ENCODE results near the gene ERVFRD-1. TPM values are rescaled to one million over a fixed set of nuclear protein-coding genes. Genes with fewer than 3 reads are reported as not detected.
"Not testable (repeated sequence)": the region's sequence is repeated elsewhere in the genome, so short reads cannot be mapped to it uniquely, and the experiment has no call there.

ERVFRD-1 gene
- polyA plus RNA-seq, 1 donor (not counting 4 experiments of a cell fraction or from before 2014, with no cell fraction given) = not detected

- FAIRE-seq; H3K9ac ChIP-seq (ENCODE audit: control insufficient read depth, extremely low read depth, insufficient read depth, low read length); H3K36me3 ChIP-seq (ENCODE audit: control insufficient read depth in 2 of 2, extremely low read depth in 1 of 2, insufficient read depth in 2 of 2, low read length in 2 of 2); H3K27ac ChIP-seq (ENCODE audit: control insufficient read depth, insufficient read depth, low read length); H4K20me1 ChIP-seq (ENCODE audit: control insufficient read depth, extremely low read depth, insufficient read depth, low read length); H3K4me3 ChIP-seq (ENCODE audit: control insufficient read depth in 2 of 3, extremely low read depth in 1 of 3, insufficient read depth in 2 of 3, low read depth in 1 of 3, low read length in 3 of 3); H2AFZ ChIP-seq (ENCODE audit: control insufficient read depth, low read length); H3K27me3 ChIP-seq (ENCODE audit: control insufficient read depth, extremely low read depth, insufficient read depth, low read length); dilution Hi-C loops (cut with MboI; ENCODE audit: extremely low pct_ligation_motif_present, low sequenced_read_pairs); DNase-seq (ENCODE audit: low read depth, low spot score); H3K4me1 ChIP-seq (ENCODE audit: control insufficient read depth, extremely low read depth, insufficient read depth, low read length); H3K9me1 ChIP-seq (ENCODE audit: control insufficient read depth, extremely low read depth, insufficient read depth, low read length); H3K79me2 ChIP-seq (ENCODE audit: control insufficient read depth, insufficient read depth, low read length); H3K4me2 ChIP-seq (ENCODE audit: control insufficient read depth, extremely low read depth, insufficient read depth, low read depth, low read length); H3K9me3 ChIP-seq (ENCODE audit: control insufficient read depth, low read depth, low read length): not testable (repeated sequence)
These were observed 24.2 kb downstream of the ERVFRD-1 start for GRCh38 chr6:11087141-11087812.

DNA sequence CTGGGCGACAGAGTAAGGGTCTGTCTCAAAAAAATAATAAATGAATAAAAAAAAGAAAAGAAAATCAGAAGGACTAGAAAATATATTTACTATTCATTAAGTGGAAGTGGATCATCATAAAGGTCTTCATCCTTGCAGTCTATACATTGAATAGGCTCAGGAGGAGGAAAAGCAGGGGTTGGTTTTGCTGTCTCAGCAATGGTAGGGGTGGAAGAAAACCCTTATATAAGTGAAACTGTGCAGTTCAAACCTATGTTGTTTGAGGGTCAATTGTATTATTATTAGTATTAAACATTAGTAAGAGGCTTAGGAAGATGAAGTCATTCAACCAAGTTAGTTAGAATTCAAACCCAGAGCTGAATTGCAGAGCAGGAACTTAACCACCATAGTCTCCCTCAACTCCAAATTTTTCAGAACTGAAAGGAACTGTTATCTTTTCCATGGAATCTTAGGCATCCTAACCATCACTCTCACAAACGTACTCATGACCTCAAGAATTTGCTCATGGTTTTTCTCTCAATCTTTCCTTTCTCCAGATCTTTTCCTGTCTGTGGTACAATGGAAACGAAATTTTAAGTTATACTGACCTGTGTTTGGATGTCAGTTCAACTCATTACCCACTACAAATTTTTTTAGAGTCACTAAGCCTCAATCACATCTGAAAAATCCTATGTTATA is 25.6 kb downstream of the ERVFRD-1 start:
- Histone ChIP-seq H2AFZ (ENCODE audit: control insufficient read depth, low read length) (no peak overlapping the region), H3K4me2 (ENCODE audit: control insufficient read depth, extremely low read depth, insufficient read depth, low read depth, low read length) (no peak overlapping the region), H4K20me1 (ENCODE audit: control insufficient read depth, extremely low read depth, insufficient read depth, low read length) (no peaks in the 10 kb centered on the region), H3K27me3 (ENCODE audit: control insufficient read depth, extremely low read depth, insufficient read depth, low read length) (no peaks in the 10 kb centered on the region), H3K9me3 (ENCODE audit: control insufficient read depth, low read depth, low read length) (no peaks in the 10 kb centered on the region), H3K9me1 (ENCODE audit: control insufficient read depth, extremely low read depth, insufficient read depth, low read length) (no peaks in the 10 kb centered on the region), H3K36me3 (ENCODE audit: control insufficient read depth in 2 of 2, extremely low read depth in 1 of 2, insufficient read depth in 2 of 2, low read length in 2 of 2) (no peaks in the 10 kb centered on the region), H3K9ac (ENCODE audit: control insufficient read depth, extremely low read depth, insufficient read depth, low read length) (no peak overlapping the region), H3K4me3 (ENCODE audit: control insufficient read depth in 2 of 3, extremely low read depth in 1 of 3, insufficient read depth in 2 of 3, low read depth in 1 of 3, low read length in 3 of 3) (no peak overlapping the region), H3K79me2 (ENCODE audit: control insufficient read depth, insufficient read depth, low read length) (no peaks in the 10 kb centered on the region), H3K27ac (ENCODE audit: control insufficient read depth, insufficient read depth, low read length) (no peak overlapping the region), H3K4me1 (ENCODE audit: control insufficient read depth, extremely low read depth, insufficient read depth, low read length) (peaks cover 5% of the 10 kb centered on the region)
- DNase-seq (ENCODE audit: low read depth, low spot score) (no peak), FAIRE-seq (no peak)
- dilution Hi-C loops (cut with MboI; ENCODE audit: extremely low pct_ligation_motif_present, low sequenced_read_pairs) = no loop called here
- TF ChIP-seq CTCF (optimal IDR thresholded peaks at IDR 0.05 in 1 of 3, IDR thresholded peaks at IDR 0.05 in 1 of 3, conservative IDR thresholded peaks at IDR 0.05 in 1 of 3; ENCODE audit: extremely low read depth in 1 of 3, insufficient read depth in 2 of 3, low read length in 3 of 3) (no peak), EZH2 (IDR thresholded peaks at IDR 0.05; ENCODE audit: low read length) (no peak)
